NOMO-1 treated with DMSO at 0.1 percent for 48 hours (cell line): Measurements from ENCODE around the gene OR11H12.
"Not testable (repeated sequence)": the region's sequence is repeated elsewhere in the genome, so short reads cannot be mapped to it uniquely, and the experiment has no call there.

ENCODE experiments used
- DNase-seq: peaks from one replicate; lab custom pipeline; 2025; ENCODE audit not compliant: unreplicated experiment; lab: John Stamatoyannopoulos, UW

Gene OR11H12, protein sequence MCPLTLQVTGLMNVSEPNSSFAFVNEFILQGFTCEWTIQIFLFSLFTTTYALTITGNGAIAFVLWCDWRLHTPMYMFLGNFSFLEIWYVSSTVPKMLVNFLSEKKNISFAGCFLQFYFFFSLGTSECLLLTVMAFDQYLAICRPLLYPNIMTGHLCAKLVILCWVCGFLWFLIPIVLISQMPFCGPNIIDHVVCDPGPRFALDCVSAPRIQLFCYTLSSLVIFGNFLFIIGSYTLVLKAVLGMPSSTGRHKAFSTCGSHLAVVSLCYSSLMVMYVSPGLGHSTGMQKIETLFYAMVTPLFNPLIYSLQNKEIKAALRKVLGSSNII

DNA sequence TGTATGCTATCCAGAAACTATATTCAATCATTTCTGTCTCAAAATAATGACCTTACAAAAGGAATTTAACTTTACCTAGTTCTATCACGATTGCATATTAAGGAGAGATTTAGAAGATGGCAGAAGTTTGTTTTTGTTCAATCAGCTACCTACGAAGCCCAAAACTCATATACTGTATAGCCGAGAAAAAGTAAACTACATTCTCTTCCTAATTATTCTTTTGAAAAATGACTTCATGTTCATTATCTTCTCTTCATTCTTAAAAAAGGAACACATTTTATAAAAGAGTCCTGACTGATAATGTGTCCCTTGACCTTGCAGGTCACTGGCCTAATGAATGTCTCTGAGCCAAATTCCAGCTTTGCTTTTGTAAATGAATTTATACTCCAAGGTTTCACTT, at the start of gene OR11H12:
Gene OR11H12 (plus strand): TSS at position 301 of the 400 bp plus-strand sequence. CDS start 0 bp downstream, at position 301.
- not testable (repeated sequence) for DNase-seq

DNA sequence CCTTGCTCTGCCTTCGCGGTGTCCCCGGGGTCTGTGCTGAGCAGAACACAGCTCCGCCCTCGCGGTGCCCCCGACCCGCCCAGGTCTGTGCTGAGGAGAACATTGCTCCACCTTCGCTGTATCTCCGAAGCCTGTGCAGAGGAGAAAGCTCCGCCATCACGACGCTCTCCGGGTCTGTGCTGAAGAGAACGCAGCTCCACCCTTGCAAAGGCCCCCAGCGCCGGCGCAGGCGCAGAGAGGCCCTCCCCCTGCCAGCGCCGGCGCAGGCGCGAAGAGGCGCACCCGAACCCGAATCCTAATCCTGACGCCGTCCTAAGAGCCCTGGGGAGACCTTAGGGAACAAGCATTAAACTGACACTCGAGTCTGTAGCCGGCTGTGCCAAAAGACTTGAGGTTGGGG, 18.0 kb upstream of the OR11H12 start:
- not testable (repeated sequence) for DNase-seq

DNA sequence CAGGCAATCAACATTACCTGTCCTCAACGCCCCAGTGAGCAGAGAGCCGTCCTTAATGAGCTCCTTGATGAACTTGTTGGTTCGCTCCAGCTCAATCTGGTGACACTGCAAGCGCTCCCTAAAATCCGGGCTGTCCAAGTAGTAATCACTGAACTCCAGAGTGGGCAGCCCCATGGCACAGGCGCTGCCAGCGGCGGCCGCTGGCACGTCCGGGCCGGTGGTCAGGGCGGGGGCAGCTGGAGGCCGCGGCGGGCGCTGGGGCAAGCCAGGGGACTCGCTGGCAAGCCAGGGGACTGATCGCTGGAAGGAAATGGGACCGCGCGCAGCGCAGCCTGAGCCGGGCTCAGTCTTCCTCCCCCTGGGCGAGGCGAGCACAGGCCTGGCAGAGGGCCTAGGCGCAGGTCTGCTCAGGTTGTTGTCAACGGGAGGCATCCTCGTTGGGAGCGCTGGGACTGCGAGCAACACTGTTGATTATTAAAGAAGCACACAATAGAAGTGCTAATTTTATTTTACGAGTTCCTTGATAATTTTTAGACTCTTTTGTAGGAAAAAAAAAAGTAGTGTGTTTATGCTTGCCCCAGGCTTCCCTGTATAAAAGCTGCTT, 25.8 kb downstream of the OR11H12 start:
- DNase-seq: not testable (repeated sequence)

DNA sequence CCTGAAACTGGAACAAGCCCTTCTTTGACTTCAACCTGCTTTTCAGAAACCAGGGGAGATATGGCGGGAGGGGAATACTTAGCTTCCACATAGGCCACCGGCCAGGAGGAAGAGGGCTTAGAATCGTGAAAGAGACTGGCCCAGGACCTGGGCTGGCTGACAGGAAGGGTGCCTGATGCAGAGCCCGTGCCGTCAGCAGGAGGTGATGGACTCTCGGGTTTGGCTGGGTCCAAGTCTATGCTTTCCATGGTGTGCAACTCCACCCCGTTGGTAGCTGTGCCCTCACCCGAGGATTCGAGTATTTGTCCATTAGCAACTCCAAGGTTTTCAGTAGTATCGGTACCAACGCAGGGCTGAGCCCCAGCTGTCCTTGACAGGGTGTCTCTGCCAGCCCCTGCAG, 35.1 kb downstream of the OR11H12 start:
- not testable (repeated sequence) for DNase-seq

DNA sequence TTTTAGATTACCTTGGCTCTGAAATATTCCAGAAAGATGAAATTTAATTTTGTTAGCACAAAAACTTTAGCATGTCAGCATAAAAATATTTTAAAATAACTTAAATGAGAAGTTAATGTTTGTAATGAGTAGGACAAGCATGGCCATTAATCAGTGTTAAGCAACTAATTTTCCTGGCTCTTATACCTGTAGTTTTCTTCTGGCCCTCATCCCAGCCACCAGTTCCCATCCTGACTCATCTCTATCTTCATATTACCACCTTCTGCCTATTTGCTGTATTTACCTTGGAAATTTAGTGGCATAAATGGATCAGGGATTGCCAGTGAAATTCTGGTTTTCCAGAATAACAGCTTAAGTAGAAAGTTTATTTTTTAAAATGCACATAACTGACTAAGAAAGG, 37.1 kb downstream of the OR11H12 start:
- not testable (repeated sequence) for DNase-seq

DNA sequence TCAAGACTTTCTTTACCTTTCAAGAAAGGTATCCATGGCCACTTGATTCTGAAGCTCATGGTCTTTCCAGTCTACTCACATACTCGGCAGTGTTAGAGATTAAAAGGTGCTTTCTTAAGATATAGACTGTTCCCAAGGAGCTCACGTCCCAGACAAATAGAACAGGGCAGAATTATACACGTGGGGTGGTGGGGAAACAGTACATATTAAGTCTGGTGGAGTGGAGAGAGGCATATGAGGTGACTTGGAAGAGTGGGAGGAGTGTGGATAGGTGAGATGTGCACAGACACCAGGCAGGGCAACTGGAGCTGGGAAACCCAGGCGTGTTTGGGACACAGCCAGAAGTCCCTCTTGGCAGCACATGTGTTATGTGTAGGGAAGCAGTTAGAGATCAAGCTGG, 37.9 kb downstream of the OR11H12 start:
- DNase-seq: not testable (repeated sequence)

DNA sequence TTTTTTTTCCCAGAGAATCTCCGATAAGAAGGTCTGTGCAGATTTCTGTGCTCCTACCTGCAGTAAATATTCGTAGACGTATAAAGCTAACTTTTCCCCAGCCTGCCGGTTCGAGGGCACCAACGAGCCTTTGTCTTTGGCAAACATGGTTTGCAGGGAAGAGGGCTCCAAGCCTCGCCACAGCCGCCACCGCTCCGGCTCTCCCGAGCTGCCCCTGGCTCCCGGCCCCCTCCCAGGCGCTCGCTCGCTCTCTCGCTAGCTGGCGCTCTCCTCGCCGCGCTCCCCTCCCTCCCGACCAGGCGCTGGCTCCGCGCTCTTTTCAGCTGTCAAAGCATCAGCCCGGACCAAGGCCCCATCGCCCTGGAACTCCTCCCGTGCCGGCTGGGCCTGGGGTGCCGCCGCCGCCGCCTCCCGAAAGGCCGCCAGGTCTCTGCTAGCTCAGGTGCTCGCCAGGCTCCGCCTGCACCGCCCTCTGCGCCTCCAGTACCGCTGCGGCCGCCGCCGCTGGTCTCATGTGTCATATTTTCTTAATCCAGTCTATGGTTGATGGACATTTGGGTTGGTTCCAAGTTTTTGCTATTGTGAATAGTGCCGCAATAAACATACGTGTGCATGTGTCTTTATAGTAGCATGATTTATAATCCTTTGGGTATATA, 45.3 kb downstream of the OR11H12 start:
- not testable (repeated sequence) for DNase-seq
